GM03348 (cell line): ENCODE data around the gene UBN1.
A peak's percentile ranks its signal among the peaks of the same experiment; 100 is the strongest.

ENCODE experiments used
- DNase-seq: peaks from one replicate; pipeline ENCODE4 v3.0.0; 2012; ENCODE audit warnings: low spot score

The UBN1 gene

DNA sequence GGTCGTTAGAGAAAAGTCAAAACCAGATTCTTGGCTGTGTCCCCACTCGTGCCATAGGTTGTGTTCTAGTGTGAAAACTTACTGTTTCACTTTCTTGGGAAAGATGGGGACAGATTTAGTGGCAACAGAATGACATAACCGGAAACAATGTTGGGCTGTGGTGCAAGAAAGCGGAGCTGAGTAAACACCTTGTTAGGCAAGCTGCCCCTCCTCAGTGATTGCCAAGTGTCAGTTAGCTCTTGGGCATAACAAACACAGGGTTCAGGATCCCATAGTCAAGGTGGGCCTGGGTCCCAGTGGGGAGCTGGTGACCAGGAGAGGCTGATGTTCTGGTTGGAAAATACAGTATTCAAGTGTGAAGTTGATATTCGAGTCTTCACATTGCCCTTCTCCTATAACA lies 15.4 kb downstream of the UBN1 start:
- no peak for DNase-seq

DNA sequence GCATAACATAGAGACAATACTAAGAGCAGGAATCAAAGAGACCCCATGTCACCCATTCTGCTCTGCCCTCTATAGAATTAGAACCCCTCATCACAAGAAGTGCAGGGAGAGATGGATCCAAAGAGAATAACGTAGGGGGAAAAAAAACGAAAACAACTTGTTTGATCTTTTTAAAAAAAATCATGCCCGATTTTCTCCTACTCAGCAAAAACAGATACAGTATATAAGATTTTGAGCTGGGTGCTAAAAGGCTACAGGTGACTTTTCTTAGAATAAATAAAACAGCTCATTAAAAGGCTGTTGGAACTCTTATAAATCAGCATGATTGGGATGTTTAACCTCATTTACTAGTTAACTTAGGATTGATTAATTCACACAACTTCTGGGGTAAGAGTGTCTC lies 17.4 kb downstream of the UBN1 start:
- no peak for DNase-seq

DNA sequence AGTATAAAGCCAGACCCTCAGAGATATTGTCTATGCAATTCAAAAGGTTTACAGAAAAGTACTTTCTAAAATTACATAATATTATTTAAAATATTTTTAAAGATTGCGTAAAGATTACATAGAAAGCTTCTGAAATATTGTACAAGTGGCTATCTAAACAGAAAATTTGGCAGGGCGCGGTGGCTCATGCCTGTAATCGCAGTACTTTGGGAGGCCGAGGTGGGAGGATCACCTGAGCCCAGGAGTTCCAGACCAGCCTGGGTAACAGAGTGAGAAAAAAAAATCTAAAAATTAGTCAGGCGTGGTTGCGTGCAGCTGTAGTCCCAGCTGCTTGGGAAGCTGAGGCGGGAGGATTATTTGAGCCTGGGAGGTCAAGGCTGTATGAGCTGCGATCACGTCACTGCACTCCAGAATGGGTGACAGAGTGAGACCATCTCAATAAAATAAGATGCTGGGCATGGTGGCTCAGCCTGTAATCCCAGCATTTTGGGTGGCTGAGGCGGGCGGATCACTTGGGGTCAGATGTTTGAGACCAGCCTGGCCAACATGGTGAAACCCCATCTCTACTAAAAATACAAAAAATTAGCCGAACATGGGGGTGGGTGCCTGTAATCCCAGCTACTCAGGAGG lies 18.1 kb downstream of the UBN1 start:
- no peak for DNase-seq

DNA sequence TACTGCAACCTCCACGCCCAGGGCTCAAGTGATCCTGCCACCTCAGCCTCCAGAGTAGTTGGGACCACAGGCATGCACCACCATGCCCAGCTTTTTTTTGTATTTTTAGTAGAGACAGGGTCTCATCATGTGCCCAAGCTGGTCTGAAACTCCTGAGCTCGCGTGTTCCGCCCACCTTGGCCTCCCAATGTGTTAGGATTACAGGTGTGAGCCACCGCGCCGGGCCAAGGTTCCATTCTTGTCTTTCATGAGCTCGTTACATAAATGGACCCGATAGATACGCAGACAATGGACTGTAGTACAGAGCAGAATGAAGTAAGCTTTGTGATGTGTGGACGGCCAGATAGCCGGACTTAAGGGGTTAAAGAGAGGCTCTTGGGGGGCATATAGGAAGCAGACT lies 19.3 kb downstream of the UBN1 start:
- no peak for DNase-seq

DNA sequence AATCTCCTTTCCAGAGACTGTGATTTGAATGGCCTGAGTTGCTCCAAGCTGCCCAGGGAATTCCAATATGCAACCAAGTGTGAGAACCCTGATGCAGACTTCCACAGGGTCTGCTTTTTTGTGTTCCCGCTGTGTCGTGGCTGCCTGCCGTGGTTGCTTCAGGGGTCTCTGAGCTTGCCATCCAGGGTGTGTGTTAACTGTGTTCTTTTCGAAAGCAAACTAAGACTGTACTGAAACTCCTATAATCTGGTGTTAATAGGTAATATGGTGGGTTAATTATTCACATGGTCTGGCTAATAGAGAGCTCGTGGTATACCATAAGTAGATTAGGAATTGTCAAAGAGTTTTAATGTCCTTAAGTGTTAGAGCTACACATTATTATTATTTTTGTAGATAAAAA lies 20.7 kb downstream of the UBN1 start:
- DNase-seq: no peak

DNA sequence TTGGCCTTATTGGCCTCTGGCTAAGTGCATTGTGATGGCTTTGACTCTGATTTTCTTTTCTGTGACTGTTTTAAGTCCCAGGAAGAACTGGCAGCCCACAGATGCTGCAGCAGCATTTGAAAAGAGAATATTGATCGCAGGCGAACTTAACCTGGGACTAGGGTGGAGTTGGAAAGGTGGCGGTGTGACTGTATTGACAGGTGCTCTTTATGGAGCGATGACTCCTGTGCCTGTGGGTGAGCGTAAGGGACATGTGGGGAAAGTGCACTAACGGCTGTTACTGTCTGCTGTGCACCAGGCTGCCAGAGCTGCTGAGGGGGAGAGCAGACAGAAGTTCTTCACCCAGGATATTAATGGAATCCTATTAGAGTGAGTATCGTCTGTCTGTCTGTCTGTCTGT lies 21.3 kb downstream of the UBN1 start:
- no peak for DNase-seq

DNA sequence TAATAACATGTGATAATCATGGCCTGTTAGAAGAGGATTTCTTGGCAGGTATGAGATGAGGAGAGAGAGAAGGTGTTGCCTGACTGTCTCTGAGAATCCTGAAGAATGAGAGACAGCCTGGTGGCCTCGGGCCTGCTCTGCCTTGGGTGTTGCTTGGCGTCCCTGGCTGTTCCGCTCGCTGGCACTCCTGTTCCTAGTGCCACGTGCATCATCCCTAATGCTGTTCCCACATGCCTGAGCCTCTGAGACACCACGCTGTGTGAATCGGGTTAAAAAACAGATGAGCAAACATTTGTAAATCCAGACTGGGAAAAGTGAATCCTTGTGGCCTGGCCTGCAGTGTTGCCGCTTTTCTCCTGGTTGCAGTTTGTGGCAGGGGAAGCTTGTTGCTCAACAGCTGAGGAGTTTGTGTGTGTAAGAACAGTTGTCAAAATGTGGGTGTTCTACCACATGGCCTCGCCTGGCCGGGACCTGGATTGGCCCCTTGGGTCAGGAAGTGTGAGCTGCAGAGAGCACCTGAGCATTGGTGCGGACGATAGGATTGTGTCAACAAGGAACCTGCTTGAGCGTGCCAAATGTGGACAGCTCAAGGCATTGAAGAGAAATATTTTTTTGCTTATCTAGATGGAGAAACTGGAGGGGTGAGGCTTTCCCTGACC lies 22.0 kb downstream of the UBN1 start:
- no peak for DNase-seq

DNA sequence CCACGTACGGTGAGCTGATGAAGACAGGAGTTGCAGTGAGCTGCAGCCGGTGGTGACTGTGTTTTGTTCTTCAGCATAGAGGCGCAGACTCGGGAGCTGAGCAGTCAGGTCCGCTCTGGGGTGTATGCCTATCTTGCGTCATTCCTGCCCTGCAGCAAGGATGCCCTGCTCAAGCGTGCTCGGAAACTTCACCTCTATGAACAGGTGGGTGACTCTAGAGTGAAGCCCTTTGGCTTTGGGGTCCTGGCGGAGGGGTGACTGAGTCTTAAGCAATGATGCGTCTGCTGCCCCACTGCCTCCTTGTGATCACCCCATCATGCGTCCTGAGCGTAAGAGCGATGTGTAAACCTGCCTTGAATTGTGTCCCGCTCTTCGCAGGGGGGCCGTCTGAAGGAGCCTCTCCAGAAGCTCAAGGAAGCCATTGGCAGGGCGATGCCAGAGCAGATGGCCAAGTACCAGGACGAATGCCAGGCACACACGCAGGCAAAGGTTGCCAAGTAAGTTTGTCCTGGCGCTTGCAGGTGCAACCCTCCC lies 22.9 kb downstream of the UBN1 start:
- DNase-seq: no peak

DNA sequence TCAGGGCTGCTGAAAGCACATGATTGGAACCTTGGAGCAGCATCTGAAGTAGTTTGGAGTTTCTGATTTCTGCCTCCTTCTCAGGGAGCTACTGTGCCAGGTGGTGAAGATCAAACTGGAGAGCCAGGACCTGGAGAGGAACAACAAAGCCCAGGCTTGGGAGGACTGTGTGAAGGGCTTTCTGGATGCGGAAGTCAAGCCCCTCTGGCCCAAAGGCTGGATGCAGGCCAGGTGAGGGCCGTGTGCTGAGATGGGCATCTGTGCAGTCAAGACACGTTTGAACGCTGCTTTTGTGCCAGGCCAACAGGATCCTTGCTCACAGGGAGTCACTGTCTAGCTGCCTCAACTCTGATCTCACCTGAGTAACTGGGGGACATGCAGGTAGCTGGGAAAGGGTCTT lies 23.8 kb downstream of the UBN1 start:
- DNase-seq: no peak

DNA sequence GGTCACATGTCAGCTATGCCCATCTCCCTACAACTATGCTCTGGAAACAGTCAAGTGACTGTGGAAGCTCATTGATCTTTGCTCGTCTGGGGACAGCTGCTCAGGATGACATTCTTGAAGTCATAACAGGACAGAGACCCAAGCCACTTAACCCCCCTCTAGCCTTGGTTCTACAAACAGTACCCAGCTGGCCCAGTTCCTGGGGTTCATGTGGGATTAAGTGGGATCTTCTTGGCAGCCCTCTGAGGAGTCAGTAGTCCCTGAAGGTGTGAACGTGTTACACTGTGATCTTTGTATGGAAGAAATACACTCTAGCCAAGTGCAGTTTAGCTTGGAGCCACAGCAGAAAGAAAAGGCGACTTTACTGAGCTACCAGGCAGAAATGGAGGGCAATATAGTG lies 25.8 kb downstream of the UBN1 start:
- no peak for DNase-seq

DNA sequence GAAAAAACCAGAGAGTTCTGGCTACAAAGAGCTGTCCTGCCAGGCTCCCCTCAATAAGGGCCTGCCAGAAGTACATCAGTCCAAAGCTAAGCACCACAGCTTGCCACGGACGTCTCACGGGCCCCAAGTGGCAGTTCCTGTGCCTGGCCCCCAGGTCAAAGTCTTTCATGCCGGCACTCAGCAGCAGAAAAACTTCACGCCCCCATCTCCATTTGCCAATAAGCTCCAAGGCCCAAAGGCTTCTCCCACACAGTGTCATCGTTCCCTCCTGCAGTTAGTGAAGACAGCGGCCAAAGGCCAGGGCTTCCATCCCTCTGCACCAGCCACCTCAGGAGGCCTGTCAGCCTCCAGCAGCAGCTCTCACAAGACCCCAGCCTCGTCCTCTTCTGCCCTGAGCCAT lies 27.4 kb downstream of the UBN1 start:
- no peak for DNase-seq

DNA sequence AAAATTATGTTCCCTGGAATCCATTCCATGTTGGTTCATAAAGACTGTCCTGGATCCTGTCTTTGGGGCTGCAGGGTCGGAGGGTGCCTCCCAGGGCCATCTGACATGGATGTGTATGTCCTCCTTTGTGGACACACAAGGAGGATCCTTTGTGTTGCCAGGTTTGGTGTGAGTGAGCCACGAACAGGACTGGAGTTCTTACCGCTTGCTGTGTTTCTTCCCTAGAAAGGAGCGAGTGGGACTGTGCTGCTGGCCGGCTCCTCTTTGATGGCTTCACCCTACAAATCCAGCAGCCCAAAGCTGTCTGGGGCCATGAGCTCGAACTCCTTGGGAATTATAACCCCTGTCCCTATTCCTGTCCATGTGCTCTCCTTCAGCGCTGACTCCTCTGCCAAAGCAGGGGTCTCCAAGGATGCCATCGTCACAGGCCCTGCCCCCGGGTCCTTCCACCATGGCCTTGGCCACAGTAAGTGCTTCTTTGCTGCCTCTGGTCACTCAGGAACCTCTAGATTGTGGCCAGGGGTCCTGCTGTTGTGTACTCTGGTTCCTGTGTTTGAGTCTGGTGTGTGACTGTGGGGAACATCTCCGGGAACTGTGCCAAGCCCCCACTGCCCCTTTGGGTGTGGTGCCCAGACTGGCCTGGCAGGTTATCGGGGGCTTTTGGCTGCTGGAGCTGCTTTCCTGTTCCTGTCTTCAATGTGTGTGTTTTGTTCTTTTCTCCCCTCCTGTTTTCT lies 29.5 kb downstream of the UBN1 start:
- no peak for DNase-seq

DNA sequence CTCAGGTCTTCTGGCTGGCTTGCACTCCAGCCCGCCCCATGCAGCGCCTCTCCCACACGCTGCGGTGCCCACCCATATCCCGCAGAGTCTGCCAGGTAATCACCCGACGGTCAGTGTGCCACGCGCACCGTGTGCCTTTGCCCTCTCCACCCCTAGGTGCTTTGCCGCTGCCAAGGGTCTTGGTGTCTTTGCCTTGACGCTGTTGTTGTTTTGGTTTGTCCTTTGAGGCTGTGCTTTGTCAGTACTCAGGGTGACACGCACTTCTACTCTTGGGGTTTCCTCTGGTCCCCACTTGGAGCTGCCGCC lies 30.1 kb downstream of the UBN1 start:
- no peak for DNase-seq

DNA sequence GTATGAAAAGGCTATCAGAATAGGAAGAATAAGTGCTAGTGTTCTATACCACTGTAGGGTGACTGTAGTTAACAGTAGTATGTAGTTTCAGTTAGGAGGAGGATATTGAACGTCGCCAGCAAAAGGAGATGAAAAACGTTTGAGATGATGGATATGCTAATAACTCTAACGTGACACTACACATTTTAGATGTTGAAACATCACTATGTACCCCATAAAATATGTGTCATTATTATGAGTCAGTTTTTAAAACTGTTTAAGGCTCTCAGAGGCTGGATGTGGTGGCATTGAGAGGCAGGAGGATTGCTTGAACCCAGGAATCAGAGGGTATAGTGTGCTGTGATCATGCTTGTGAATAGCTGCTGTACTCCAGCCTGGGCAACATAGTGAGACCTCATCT lies 31.8 kb downstream of the UBN1 start:
- peak; percentile 29 for DNase-seq

DNA sequence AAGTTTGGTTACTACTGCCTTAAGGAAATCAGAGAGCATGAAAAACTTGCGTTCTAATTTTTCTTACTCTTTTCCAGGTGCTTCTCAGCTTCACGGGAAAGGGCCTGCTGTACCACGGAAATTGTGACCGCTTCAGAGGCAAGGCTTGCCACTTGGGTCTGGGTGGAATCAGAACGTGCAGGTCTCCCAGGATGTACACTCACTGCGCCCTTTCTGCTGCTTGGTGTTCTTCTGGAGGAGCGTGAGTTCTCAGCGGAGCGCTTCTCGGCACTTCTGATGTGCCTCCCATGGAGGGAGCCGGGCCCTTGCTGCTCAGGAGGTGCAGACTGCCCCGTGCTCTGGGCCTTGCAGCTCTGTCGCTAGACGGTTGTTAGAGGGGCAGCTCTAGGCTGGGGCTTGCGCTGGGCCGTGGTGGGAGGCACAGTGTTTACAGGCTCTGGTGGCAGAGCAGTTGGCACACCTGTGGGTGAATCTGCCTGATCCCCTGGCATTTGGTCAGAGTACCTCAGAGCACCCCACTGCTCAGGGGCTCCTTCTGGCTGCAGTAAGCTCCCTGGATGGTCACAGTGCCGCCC lies 32.8 kb downstream of the UBN1 start:
- DNase-seq: no peak

DNA sequence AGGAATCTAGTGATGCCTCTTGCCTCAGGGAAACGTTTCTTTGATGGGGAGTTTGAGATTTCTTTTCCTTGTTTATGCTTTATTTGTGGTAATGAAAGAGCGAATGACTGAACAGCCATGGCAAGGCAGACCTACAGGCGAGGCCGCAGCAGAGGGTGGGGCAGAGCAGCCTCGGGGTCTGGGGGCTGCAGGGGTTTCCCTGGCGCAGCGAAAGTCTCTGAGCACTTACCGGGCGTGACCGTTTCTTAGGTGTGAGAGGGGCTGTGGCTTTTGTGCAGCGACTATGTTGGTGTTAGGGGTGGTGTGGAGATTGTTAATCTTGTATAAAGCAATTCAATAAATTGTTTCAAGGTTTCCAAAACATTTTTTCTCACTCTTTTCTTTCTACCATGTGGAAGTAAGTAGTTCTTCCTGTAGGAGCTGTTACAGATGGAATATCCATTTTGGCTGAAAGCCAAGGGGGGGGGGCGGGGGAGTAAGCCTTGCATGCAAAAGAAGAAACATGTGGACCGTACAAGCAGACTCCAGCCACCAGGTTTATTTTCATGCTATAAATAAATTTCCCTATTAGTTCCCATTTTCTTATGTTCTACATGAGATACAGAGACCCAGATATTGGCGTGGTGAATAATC lies 34.8 kb downstream of the UBN1 start:
- DNase-seq: peak; percentile 46

DNA sequence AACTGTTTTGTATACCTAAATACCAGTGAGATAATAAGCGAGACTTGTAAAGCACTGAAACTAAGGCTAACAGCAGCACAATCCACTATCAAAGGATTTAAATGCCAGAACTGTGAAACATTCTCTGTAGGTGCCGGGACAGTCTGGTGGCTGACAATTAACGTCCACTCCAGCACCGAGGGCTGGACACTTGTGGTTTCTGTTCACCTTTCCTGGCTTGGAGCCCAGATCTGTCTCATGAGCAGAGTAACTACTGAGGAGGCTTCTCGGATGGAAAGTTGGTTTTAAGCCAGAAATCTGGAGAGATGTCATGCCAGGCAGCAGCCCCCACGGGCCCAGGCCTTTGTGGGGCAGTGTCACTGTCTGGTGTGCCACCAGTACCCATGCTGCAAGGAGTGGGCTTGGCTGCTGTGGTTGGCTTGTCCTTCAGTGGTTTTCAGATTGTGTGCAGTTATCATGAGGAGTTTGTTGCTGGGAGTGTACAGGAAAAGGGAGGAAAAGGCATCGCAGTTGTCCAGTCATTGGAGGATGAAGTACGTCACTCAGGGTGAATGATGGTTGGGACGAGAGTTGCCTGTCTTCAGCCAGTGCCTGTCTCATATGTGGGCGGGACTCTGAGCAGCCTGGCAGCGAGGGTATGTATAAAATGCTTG lies 35.5 kb downstream of the UBN1 start:
- DNase-seq: peak; percentile 27

DNA sequence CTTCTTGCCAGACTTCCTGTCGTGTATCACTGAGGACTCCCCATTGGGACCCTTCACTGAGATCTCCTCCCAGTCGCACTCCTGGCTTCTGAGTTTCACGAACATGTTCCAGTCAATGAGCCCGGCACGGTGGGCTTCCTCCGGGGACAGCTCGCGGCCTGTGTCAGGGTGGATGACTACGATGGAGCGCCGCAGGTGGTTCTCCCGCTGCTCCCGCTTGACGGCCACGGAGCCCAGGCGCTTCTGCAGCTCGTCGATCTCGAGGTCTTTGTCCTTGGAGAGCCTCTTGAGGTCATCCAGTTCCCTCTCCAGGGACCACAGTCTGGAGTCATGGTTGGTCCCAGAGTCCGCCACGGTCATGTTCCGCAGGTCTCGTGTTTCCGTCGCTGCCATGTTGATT lies 36.2 kb downstream of the UBN1 start:
- DNase-seq: no peak

DNA sequence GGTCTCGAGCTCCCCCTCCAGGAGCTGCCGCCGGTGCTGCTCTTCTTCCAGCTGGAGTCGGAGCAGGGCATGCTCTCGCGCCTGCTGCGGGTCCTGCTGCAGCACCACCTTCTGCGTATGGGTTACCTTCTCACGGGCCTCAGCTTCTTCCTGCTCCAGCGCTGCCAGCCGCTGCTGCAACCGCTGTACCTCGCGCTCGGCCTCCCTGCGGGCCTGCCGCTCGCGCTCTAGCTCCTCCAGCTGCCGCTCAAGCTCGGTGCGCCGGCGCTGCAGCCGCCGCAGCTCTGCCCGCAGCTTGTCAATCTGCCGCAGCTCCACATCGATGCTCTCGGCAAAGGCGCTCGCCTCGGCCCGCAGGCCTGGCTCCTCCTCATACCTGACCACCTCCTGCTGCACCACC lies 36.9 kb downstream of the UBN1 start:
- DNase-seq: no peak

DNA sequence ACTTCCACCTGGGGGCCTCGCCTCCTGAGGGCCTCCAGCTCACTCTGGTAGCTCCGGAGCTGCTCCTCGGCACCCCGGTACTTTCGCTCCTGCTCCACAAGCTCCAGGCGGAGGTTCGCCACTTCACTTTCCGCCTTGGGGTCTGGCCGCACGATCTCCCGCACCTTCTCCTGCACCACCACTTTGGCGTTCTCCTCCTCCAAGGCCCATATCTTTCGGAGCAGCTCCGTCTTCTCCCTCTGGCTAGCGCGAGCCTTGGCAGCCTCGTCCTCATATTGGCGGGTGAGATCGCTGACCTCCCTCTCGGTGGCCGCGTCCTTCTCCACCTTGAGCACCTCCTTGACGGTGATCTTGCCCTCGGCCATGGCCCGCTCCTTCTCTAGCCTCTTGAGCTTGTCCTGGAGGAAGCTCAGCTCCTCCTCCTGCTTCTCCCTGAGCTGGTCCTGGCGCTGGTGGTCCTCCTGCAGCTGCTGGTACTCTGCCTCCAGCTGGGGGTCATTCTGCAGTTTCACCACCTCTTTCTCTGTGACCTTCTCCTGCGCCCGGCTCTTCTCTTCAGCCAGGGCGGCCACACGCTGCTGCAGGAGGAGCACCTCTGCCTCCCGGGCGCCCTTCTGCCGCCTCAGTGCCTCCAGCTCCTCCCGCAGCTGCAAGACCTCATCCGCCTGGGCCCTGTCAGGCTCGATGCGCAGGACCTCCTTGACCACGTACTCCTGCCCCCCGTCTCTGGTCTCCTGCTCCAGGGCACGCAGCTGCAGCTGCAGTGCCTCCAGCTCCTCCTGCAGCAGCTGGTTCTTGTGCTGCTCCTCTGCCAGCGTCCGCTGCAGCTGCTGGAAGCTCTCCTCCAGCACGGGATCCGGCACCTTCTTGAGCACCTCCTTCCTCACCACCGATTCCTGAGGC lies 37.9 kb downstream of the UBN1 start:
- DNase-seq: no peak

DNA sequence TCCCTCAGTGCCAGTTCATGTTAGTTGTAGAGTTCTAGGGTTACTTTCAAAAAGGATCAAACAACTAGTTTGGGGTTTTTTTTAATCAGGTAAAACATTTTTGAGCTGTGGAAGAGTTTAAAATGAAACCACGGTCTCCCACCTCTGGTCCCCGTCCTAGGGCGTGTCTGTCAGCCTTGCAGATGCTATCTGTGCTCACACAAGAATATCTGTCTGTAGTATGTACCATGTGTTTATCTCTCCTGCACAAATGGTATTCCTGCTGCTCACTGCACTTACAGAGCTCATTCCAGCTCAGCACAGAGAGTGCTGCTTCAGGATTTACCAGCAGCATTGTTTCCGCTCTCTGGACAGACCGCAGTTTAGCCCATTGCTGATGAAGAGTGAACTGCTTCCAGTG lies 38.9 kb downstream of the UBN1 start:
- DNase-seq: no peak
